ENCODE data around the gene BMP7.

BMP7 gene

GRCh38 chr20:57180387-57180786, 86.1 kb downstream of the BMP7 start:
- Histone ChIP-seq H2AK5ac (ENCODE audit: low read depth, low read length) (no peak overlapping the region), H2AFZ (ENCODE audit: low read length) (no peak overlapping the region), H3K4me3 (ENCODE audit: low read length in 2 of 2) (no peak overlapping the region), H3K14ac (ENCODE audit: low read length) (peak overlapping the region; percentile 87), H2BK5ac (ENCODE audit: low read length) (no peak overlapping the region), H2BK15ac (ENCODE audit: low read length) (no peak overlapping the region), H3K4me2 (ENCODE audit: insufficient read depth, low read length, poor library complexity, severe bottlenecking) (no peak overlapping the region), H3K27me3 (ENCODE audit: control insufficient read depth in 3 of 3, insufficient read depth in 3 of 3, low read depth in 1 of 3, low read length in 3 of 3) (no peaks in the 10 kb centered on the region), H3K23ac (ENCODE audit: low read depth, low read length, poor library complexity) (no peak overlapping the region), H3K4me1 (ENCODE audit: control insufficient read depth in 2 of 2, insufficient read depth in 1 of 2, low read depth in 1 of 2, low read length in 2 of 2) (peaks cover 0 to 8% of the 10 kb centered on the region in 2 donors), H2BK120ac (ENCODE audit: low read depth, low read length) (no peak overlapping the region), H3K79me1 (ENCODE audit: low read depth, low read length) (peaks cover 3% of the 10 kb centered on the region), H3K27ac (replicated peaks; ENCODE audit: low read length) (no peak overlapping the region), H4K91ac (ENCODE audit: low read depth, low read length, poor library complexity) (no peak overlapping the region), H3K4ac (ENCODE audit: low read length) (no peak overlapping the region), H3K9me3 (replicated peaks in 1 of 2; ENCODE audit: control insufficient read depth in 2 of 2, insufficient read depth in 1 of 2, low read depth in 1 of 2, low read length in 2 of 2) (peaks cover 0 to 2% of the 10 kb centered on the region in 2 donors), H3K18ac (ENCODE audit: low read length) (peak overlapping the region; percentile 16), H4K8ac (ENCODE audit: low read depth, low read length) (no peak overlapping the region), H3K9ac (ENCODE audit: low read depth, low read length, poor library complexity) (peak overlapping the region; percentile 15), H3K36me3 (replicated peaks in 1 of 2; ENCODE audit: control insufficient read depth in 2 of 2, insufficient read depth in 2 of 2, low read length in 2 of 2) (peaks cover 5 to 73% of the 10 kb centered on the region in 2 donors), H2BK12ac (ENCODE audit: low read length) (no peak overlapping the region)
- no CpG with 5 or more reads among the region's 10 CpGs for WGBS, 2 donors (ENCODE audit: extremely low coverage in 2 of 2, insufficient read length in 2 of 2, insufficient replicate concordance in 1 of 2)
- no peak for DNase-seq (ENCODE audit: low spot score)

- Histone ChIP-seq H3K9ac (ENCODE audit: low read depth, low read length, poor library complexity) (no peak overlapping the region), H4K91ac (ENCODE audit: low read depth, low read length, poor library complexity) (no peak overlapping the region), H2AK5ac (ENCODE audit: low read depth, low read length) (peak overlapping the region; percentile 47), H3K27ac (replicated peaks; ENCODE audit: low read length) (no peak overlapping the region), H3K79me1 (ENCODE audit: low read depth, low read length) (peaks cover 3% of the 10 kb centered on the region), H3K9me3 (replicated peaks in 1 of 2; ENCODE audit: control insufficient read depth in 2 of 2, insufficient read depth in 1 of 2, low read depth in 1 of 2, low read length in 2 of 2) (no peaks in the 10 kb centered on the region), H3K23ac (ENCODE audit: low read depth, low read length, poor library complexity) (no peak overlapping the region), H3K14ac (ENCODE audit: low read length) (no peak overlapping the region), H3K4ac (ENCODE audit: low read length) (no peak overlapping the region), H2BK120ac (ENCODE audit: low read depth, low read length) (no peak overlapping the region), H2BK12ac (ENCODE audit: low read length) (no peak overlapping the region), H3K36me3 (replicated peaks in 1 of 2; ENCODE audit: control insufficient read depth in 2 of 2, insufficient read depth in 2 of 2, low read length in 2 of 2) (peaks cover 5 to 77% of the 10 kb centered on the region in 2 donors), H3K27me3 (ENCODE audit: control insufficient read depth in 3 of 3, insufficient read depth in 3 of 3, low read depth in 1 of 3, low read length in 3 of 3) (no peaks in the 10 kb centered on the region), H3K4me2 (ENCODE audit: insufficient read depth, low read length, poor library complexity, severe bottlenecking) (no peak overlapping the region), H2BK15ac (ENCODE audit: low read length) (no peak overlapping the region), H2BK5ac (ENCODE audit: low read length) (no peak overlapping the region), H3K4me1 (ENCODE audit: control insufficient read depth in 2 of 2, insufficient read depth in 1 of 2, low read depth in 1 of 2, low read length in 2 of 2) (peaks cover 0 to 8% of the 10 kb centered on the region in 2 donors), H4K8ac (ENCODE audit: low read depth, low read length) (no peak overlapping the region), H2AFZ (ENCODE audit: low read length) (no peak overlapping the region), H3K18ac (ENCODE audit: low read length) (peak overlapping the region; percentile 41), H3K4me3 (ENCODE audit: low read length in 2 of 2) (no peak overlapping the region)
- no CpG with 5 or more reads among the region's 20 CpGs for WGBS, 2 donors (ENCODE audit: extremely low coverage in 2 of 2, insufficient read length in 2 of 2, insufficient replicate concordance in 1 of 2)
- no peak for DNase-seq (ENCODE audit: low spot score)
Measured at GRCh38 chr20:57179265-57179664, 87.2 kb downstream of the BMP7 start.

DNA sequence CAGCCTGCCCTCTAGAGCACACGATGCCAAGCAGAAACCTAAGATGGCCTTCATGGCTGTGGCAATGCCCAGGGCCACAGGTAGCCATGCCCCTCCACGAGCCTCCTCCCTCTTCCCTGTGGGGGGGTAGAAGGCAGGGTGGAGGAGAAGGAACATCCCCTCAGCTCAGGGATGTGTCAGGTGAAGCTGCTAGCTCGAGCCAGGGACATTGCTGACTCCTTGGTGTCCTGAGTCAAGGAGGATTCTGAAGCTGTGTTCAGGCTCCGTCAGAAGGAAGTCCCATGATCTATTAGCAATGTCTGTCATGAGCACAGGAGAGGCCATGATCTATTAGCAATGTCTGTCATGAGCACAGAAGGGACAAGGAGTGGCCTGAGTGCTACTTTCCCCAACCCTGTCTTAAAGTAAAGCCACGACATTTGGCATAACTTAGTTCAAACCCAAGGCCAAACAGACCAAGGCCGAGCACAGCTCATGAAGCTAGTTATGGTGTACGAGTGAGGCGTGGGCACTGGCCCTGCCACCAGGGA, 87.8 kb downstream of the BMP7 start:
- no CpG with 5 or more reads among the region's 8 CpGs for WGBS, 2 donors (ENCODE audit: extremely low coverage in 2 of 2, insufficient read length in 2 of 2, insufficient replicate concordance in 1 of 2)
- H3K9ac ChIP-seq (ENCODE audit: low read depth, low read length, poor library complexity): no peak overlapping the region
- DNase-seq (ENCODE audit: low spot score): no peak

GRCh38 chr20:57177636-57178280, 88.7 kb downstream of the BMP7 start:
- Histone ChIP-seq H3K23ac (ENCODE audit: low read depth, low read length, poor library complexity) (no peak overlapping the region), H4K8ac (ENCODE audit: low read depth, low read length) (no peak overlapping the region), H3K18ac (ENCODE audit: low read length) (no peak overlapping the region), H3K36me3 (replicated peaks in 1 of 2; ENCODE audit: control insufficient read depth in 2 of 2, insufficient read depth in 2 of 2, low read length in 2 of 2) (peaks cover 7 to 79% of the 10 kb centered on the region in 2 donors), H2AK5ac (ENCODE audit: low read depth, low read length) (no peak overlapping the region), H2BK15ac (ENCODE audit: low read length) (no peak overlapping the region), H3K14ac (ENCODE audit: low read length) (no peak overlapping the region), H2BK5ac (ENCODE audit: low read length) (no peak overlapping the region), H3K27ac (replicated peaks; ENCODE audit: low read length) (no peak overlapping the region), H3K4me1 (ENCODE audit: control insufficient read depth in 2 of 2, insufficient read depth in 1 of 2, low read depth in 1 of 2, low read length in 2 of 2) (peaks cover 0 to 8% of the 10 kb centered on the region in 2 donors), H4K91ac (ENCODE audit: low read depth, low read length, poor library complexity) (no peak overlapping the region), H3K9ac (ENCODE audit: low read depth, low read length, poor library complexity) (no peak overlapping the region), H3K27me3 (ENCODE audit: control insufficient read depth in 3 of 3, insufficient read depth in 3 of 3, low read depth in 1 of 3, low read length in 3 of 3) (no peaks in the 10 kb centered on the region), H3K79me1 (ENCODE audit: low read depth, low read length) (no peaks in the 10 kb centered on the region), H3K9me3 (replicated peaks in 1 of 2; ENCODE audit: control insufficient read depth in 2 of 2, insufficient read depth in 1 of 2, low read depth in 1 of 2, low read length in 2 of 2) (no peaks in the 10 kb centered on the region), H2AFZ (ENCODE audit: low read length) (no peak overlapping the region), H2BK12ac (ENCODE audit: low read length) (no peak overlapping the region), H3K4me3 (ENCODE audit: low read length in 2 of 2) (no peak overlapping the region), H3K4me2 (ENCODE audit: insufficient read depth, low read length, poor library complexity, severe bottlenecking) (no peak overlapping the region), H3K4ac (ENCODE audit: low read length) (no peak overlapping the region), H2BK120ac (ENCODE audit: low read depth, low read length) (no peak overlapping the region)
- WGBS, 2 donors (ENCODE audit: extremely low coverage in 2 of 2, insufficient read length in 2 of 2, insufficient replicate concordance in 1 of 2): no CpG with 5 or more reads among the region's 19 CpGs
- no peak for DNase-seq (ENCODE audit: low spot score)

More for the DNA sequence above, 87.8 kb downstream of the BMP7 start:
- no peak overlapping the region for H3K4ac ChIP-seq (ENCODE audit: low read length)
- no peak overlapping the region for H3K4me3 ChIP-seq (ENCODE audit: low read length in 2 of 2)
- no peak overlapping the region for H4K8ac ChIP-seq (ENCODE audit: low read depth, low read length)
- no peak overlapping the region for H2AK5ac ChIP-seq (ENCODE audit: low read depth, low read length)
- no peak overlapping the region for H3K23ac ChIP-seq (ENCODE audit: low read depth, low read length, poor library complexity)
- no peak overlapping the region for H3K14ac ChIP-seq (ENCODE audit: low read length)
- H3K27ac ChIP-seq (replicated peaks; ENCODE audit: low read length): no peak overlapping the region
- no peaks in the 10 kb centered on the region for H3K79me1 ChIP-seq (ENCODE audit: low read depth, low read length)
- H3K4me2 ChIP-seq (ENCODE audit: insufficient read depth, low read length, poor library complexity, severe bottlenecking): no peak overlapping the region
- H3K4me1 ChIP-seq (ENCODE audit: control insufficient read depth in 2 of 2, insufficient read depth in 1 of 2, low read depth in 1 of 2, low read length in 2 of 2): peaks cover 0 to 8% of the 10 kb centered on the region in 2 donors
- H3K9me3 ChIP-seq (replicated peaks in 1 of 2; ENCODE audit: control insufficient read depth in 2 of 2, insufficient read depth in 1 of 2, low read depth in 1 of 2, low read length in 2 of 2): no peaks in the 10 kb centered on the region
- no peak overlapping the region for H2BK15ac ChIP-seq (ENCODE audit: low read length)
- no peak overlapping the region for H4K91ac ChIP-seq (ENCODE audit: low read depth, low read length, poor library complexity)
- no peak overlapping the region for H2AFZ ChIP-seq (ENCODE audit: low read length)
- no peaks in the 10 kb centered on the region for H3K27me3 ChIP-seq (ENCODE audit: control insufficient read depth in 3 of 3, insufficient read depth in 3 of 3, low read depth in 1 of 3, low read length in 3 of 3)
- no peak overlapping the region for H2BK5ac ChIP-seq (ENCODE audit: low read length)
- peaks cover 5 to 77% of the 10 kb centered on the region in 2 donors for H3K36me3 ChIP-seq (replicated peaks in 1 of 2; ENCODE audit: control insufficient read depth in 2 of 2, insufficient read depth in 2 of 2, low read length in 2 of 2)
- no peak overlapping the region for H2BK120ac ChIP-seq (ENCODE audit: low read depth, low read length)
- no peak overlapping the region for H3K18ac ChIP-seq (ENCODE audit: low read length)
- no peak overlapping the region for H2BK12ac ChIP-seq (ENCODE audit: low read length)

Data from neuronal stem cell (in vitro differentiated cells).